Mucosa of stomach (tissue), 1 donor: ENCODE results near the gene SSU72.

Experiments used
- H3K27me3 ChIP-seq: one replicate; pipeline ENCODE4 v1.7.0; 2013; ENCODE audit warnings: mild to moderate bottlenecking, low read length; ENCODE audit not compliant: control insufficient read depth, insufficient read depth
- H3K36me3 ChIP-seq: one replicate; pipeline ENCODE4 v1.7.0; 2013; ENCODE audit warnings: low read length; ENCODE audit not compliant: control insufficient read depth, insufficient read depth
- H3K4me1 ChIP-seq: one replicate; pipeline ENCODE4 v1.7.0; 2013; ENCODE audit warnings: mild to moderate bottlenecking, low read length; ENCODE audit not compliant: control insufficient read depth, insufficient read depth
- H3K4me3 ChIP-seq: one replicate; pipeline ENCODE4 v1.7.0; 2013; ENCODE audit warnings: low read length
- H3K9ac ChIP-seq: one replicate; pipeline ENCODE4 v1.7.0; 2013; ENCODE audit warnings: mild to moderate bottlenecking, low read length, moderate library complexity
- H3K9me3 ChIP-seq: one replicate; pipeline ENCODE4 v1.7.0; 2013; ENCODE audit warnings: mild to moderate bottlenecking, low read length, moderate library complexity; ENCODE audit not compliant: control insufficient read depth
- donor health status: Pancreatic carcinoma.

The SSU72 gene

GRCh38 chr1:1605724-1606123 lies 31.1 kb upstream of the SSU72 start:
- Histone ChIP-seq H3K27me3 (peaks cover 14% of the 10 kb centered on the region), H3K36me3 (no peaks in the 10 kb centered on the region), H3K9ac (no peak overlapping the region), H3K4me3 (no peak overlapping the region), H3K9me3 (no peaks in the 10 kb centered on the region), H3K4me1 (no peaks in the 10 kb centered on the region)

DNA sequence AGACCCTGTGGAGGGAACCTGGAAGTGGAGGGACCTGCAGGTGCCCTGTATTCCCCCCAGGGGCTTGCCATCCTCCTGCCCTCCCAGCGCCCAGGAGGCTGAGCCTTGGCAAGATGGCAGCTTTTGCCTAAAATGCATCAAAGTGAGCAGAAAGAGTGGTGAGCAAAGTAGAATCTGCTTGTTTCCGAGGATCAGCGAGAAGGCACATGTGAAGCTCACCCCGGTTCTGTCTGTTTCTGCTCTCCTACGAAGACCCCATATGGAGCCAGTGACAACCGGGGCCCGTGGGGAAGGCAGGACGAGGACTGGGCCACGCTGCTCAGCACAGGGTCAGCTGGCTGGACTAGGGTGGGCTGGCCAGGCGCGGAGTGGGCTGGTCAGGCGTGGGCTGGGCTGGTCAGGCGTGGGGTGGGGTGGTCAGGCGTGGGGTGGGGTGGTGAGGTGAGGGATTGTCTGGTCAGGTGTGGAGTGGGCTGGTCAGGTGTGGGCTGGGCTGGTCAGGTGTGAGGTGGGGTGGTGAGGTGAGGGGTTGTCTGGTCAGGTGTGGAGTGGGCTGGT lies 30.4 kb upstream of the SSU72 start:
- Histone ChIP-seq H3K4me1 (no peaks in the 10 kb centered on the region), H3K4me3 (no peak overlapping the region), H3K36me3 (no peaks in the 10 kb centered on the region), H3K9ac (no peak overlapping the region), H3K27me3 (peaks cover 18% of the 10 kb centered on the region), H3K9me3 (no peaks in the 10 kb centered on the region)

- Histone ChIP-seq H3K36me3 (no peaks in the 10 kb centered on the region), H3K4me3 (no peak overlapping the region), H3K4me1 (no peaks in the 10 kb centered on the region), H3K27me3 (peaks cover 18% of the 10 kb centered on the region), H3K9me3 (no peaks in the 10 kb centered on the region), H3K9ac (no peak overlapping the region)
Observed at GRCh38 chr1:1604374-1605033, 29.8 kb upstream of the SSU72 start.

- no peaks in the 10 kb centered on the region for H3K36me3 ChIP-seq
- peaks cover 24% of the 10 kb centered on the region for H3K27me3 ChIP-seq
- no peak overlapping the region for H3K9ac ChIP-seq
- H3K9me3 ChIP-seq: no peaks in the 10 kb centered on the region
- H3K4me3 ChIP-seq: no peak overlapping the region
- H3K4me1 ChIP-seq: peaks cover 4% of the 10 kb centered on the region
Observed at GRCh38 chr1:1603671-1604373, 29.2 kb upstream of the SSU72 start.

DNA sequence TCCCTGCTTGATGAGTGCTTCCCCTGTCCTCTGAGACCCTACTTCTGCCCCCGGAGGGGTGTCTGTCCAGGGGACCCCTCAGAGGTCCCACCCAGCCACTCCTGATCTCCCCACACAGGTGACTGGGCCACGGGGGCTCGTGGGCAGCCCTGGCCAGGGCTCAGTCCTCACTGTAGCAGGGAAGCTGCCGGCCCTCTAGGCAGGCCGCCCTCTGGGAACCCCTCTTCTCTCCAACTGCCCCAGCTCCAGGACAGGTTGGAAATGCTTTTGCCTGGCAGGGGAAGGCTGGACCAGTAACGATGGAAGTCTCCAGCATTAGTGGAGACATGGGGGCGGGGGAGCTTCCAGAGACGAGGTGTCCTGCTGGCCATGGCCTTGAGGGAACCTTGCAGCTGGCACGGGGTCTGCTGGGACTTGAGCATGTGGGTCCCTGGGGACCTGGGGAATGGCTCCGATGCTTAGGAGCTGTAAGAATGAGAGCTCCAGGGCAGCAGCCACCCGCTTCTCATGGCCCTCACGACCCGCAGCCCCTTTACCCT lies 28.4 kb upstream of the SSU72 start:
- Histone ChIP-seq H3K9me3 (no peaks in the 10 kb centered on the region), H3K36me3 (no peaks in the 10 kb centered on the region), H3K4me3 (no peak overlapping the region), H3K9ac (no peak overlapping the region), H3K27me3 (peaks cover 31% of the 10 kb centered on the region), H3K4me1 (peaks cover 4% of the 10 kb centered on the region)

DNA sequence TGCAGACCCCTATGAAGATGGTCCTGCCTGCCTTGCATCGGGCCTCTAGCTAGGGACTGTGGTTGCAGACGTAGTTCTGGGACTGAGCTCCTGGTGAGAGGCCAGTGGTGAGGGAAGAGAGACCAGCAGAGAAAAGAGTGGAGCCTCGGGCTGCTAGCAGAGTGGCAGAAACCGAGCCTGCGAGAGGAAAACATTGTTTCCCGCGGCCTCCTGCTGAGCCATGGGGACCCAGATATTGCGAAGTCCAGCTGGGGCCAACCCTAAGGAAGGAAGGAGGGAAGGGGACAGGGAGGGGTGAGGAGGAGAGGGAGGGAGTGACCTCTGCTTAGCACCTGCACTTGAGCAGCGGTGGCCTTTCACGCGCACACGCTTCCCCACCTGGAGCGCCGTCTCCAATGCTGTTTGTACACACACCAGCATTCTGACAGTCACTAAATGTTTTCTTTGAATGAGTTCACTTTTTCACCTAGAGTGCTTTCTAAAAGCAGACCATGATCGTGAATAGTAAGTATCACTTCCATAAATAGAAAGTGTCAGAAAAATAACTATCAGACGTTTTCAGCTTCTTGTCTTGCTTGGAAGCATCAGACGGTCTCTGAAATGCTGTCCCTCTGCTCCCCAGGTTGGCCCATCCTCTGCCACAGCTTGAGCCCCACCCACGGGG lies 27.8 kb upstream of the SSU72 start:
- H3K4me3 ChIP-seq: no peak overlapping the region
- H3K4me1 ChIP-seq: peaks cover 6% of the 10 kb centered on the region
- H3K9me3 ChIP-seq: no peaks in the 10 kb centered on the region
- peaks cover 36% of the 10 kb centered on the region for H3K27me3 ChIP-seq
- H3K36me3 ChIP-seq: no peaks in the 10 kb centered on the region
- H3K9ac ChIP-seq: no peak overlapping the region

DNA sequence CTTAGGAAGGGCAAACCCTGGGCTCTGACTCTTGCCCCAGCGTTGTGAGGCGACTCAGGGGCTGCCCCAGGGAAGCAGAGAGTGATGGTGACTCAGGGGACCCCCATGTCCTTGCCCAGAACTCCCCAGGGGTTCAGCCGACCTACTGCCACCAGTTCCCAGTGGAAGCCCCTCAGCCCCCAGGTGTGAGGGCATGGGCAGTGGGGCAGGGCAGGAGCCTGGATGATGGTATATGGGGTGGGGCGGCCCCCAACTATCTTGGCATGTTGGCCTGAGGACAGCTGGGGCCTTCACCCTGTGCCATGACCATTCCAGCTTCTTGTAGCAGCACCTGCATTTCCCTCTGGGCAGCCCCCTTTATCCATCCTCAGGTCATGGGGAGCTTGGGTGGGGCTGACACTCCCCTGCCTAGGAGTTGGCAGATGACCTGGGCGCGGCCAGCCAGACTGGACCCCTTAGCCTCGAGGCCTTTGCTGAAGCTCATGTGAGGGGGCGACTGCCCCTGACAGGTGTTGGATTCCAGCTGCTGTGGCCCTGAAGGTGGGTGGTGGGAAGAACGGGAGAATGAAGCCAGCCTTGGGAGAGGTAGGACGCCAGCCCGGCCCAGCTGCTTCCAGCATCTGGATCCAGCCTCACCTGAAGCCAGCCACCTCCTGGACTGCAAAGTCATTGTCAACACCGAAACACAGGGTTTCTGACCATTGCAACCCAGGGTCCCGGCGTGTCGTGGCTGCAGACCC lies 27.1 kb upstream of the SSU72 start:
- Histone ChIP-seq H3K27me3 (peaks cover 40% of the 10 kb centered on the region), H3K9ac (no peak overlapping the region), H3K4me1 (peaks cover 7% of the 10 kb centered on the region), H3K4me3 (no peak overlapping the region), H3K9me3 (no peaks in the 10 kb centered on the region), H3K36me3 (no peaks in the 10 kb centered on the region)

- Histone ChIP-seq H3K27me3 (peaks cover 47% of the 10 kb centered on the region), H3K9ac (no peak overlapping the region), H3K4me1 (peaks cover 7% of the 10 kb centered on the region), H3K9me3 (no peaks in the 10 kb centered on the region), H3K36me3 (no peaks in the 10 kb centered on the region), H3K4me3 (no peak overlapping the region)
Observed at GRCh38 chr1:1600861-1601563, 26.3 kb upstream of the SSU72 start.

DNA sequence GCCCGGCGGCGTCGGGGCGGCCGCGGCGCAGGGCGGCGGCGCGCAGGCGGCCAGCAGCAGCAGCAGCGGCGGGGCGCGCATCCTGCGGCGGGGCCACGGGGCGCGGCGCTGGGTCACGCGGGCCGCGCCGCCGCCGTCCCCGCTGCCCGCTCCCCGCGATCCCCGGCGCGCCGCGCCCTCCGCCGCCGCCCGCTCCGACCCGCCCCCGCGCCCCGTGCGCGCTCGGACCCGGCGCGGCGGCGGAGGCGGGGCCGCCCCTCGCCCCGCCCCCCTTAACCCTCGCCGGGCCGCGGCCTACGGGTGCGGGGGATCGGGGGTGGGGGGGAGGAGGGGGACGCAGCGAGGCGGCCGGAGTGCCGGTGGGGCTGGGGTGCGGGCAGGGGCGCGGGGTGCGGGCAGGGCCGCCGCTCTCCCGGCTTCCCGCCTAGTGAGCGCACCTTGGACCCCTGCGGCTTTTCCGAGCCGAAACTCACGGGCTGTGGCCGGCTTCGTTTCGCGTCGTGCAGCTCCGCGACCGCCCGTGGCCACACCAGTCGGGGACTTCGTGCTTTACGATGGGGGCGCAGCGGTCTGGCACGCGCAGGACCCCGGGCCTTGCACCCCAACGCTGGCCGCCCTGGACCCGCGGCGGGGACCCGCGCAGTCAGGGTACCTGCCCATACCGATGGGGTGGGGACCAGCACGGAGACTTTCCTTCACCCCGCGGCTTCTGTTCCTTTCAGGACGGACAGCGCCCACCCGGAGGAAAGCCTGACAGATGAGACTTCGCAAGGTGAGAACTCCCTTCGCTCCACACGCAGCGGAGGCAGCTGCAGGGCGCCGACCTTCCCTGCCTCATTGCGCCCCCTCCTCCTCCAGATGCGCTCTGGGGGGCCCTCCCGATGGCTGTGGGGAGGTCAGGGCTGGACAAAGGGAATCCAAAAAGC lies 25.5 kb upstream of the SSU72 start, which contains the start of gene FNDC10:
Gene FNDC10 (minus strand): TSS at position 201 of the 926 bp plus-strand sequence. CDS start 120 bp downstream, at position 81.
- H3K9me3 ChIP-seq: no peaks in the 10 kb centered on the region
- H3K27me3 ChIP-seq: peaks cover 48% of the 10 kb centered on the region
- no peaks in the 10 kb centered on the region for H3K36me3 ChIP-seq
- no peak within 1 kb of the TSS for H3K4me3 ChIP-seq
- H3K4me1 ChIP-seq: peaks cover 7% of the 10 kb centered on the region
- H3K9ac ChIP-seq: no peak within 1 kb of the TSS

GRCh38 chr1:1599030-1599934 lies 24.6 kb upstream of the SSU72 start:
- H3K9ac ChIP-seq: no peak overlapping the region
- no peaks in the 10 kb centered on the region for H3K36me3 ChIP-seq
- H3K4me3 ChIP-seq: no peak overlapping the region
- H3K27me3 ChIP-seq: peaks cover 56% of the 10 kb centered on the region
- H3K4me1 ChIP-seq: peaks cover 7% of the 10 kb centered on the region
- no peaks in the 10 kb centered on the region for H3K9me3 ChIP-seq
